Measurements from ENCODE around the gene ZNF790.

The ZNF790 gene

DNA sequence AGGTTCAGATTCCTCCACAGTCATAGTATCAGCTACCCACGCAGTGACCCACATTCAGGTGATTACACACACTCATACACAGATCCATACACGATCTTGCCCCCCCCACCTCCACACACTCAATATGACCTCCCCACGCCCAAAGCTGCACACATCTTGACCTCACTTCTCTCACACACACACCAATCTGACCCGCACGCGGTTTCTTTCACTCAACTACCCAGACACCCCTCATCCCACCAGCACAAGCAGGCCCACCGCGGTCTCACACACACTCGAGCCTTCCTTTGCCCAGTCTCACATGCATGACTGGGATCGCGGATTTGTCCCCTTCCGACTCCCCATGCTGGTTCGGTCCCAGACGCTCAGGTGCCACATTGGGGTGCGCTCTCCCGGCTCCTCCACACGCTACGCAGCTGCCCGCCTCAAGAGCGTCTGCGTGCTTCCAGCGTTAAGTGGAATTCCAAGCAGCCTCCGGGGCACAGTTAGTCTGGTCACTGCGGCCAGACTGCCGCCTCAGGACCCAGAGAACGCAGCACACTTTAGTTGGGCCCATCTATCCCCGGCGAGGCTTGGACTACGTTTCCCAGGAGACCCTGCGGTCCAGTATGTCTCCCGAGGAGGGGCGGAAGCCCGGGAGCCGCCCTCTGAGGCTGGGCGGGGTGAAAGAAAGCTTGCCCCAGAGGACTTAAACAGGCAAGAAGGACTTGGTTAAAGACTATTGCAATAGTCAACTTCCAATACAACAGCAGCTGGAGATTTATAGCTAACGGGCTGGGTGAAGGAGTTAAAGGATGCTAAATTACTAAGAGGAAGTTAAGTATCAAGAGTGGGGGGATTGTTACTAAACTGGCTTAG, 11.7 kb upstream of the ZNF790 start:
- H3K4me3 ChIP-seq (ENCODE audit: low read depth, low read length) = peak overlapping the region; percentile 100
- CTCF ChIA-PET = interaction anchor here (1.5 kb wide), 1 partner anchor 67 kb away, joined by 3 read pairs; no protein-coding TSS in a partner anchor

DNA sequence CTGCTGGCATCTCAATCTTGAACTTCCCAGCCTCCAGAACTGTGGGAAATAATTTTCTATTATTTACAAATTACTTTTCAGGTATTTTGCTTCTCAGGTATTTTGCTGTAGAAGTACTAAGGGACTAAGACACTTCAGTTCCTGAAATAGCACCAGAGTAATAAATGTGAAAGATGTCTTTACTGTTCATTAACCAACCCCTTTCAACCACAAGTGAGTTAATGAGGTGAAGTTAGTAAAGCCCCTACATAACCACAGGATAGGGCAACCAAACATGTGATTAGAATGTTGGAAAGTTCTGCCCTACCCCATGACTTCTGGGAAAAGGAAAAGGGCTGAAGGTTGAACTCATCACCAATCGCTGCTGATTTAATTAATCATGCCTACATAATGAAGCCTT, 9.8 kb upstream of the ZNF790 start:
- ChIA-PET CTCF (no interaction called here), POLR2A (no interaction called here)
- TF ChIP-seq, protein P1, sequence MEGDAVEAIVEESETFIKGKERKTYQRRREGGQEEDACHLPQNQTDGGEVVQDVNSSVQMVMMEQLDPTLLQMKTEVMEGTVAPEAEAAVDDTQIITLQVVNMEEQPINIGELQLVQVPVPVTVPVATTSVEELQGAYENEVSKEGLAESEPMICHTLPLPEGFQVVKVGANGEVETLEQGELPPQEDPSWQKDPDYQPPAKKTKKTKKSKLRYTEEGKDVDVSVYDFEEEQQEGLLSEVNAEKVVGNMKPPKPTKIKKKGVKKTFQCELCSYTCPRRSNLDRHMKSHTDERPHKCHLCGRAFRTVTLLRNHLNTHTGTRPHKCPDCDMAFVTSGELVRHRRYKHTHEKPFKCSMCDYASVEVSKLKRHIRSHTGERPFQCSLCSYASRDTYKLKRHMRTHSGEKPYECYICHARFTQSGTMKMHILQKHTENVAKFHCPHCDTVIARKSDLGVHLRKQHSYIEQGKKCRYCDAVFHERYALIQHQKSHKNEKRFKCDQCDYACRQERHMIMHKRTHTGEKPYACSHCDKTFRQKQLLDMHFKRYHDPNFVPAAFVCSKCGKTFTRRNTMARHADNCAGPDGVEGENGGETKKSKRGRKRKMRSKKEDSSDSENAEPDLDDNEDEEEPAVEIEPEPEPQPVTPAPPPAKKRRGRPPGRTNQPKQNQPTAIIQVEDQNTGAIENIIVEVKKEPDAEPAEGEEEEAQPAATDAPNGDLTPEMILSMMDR (IDR thresholded peaks at IDR 0.05; ENCODE audit: insufficient read depth, low read length, missing control alignments) = no peak
- DNase-seq (ENCODE audit: low read depth, low spot score) = no peak
- H3K4me3 ChIP-seq (ENCODE audit: low read depth, low read length) = no peak overlapping the region

More for the DNA sequence above, 11.7 kb upstream of the ZNF790 start:
- TF ChIP-seq, protein P1 (IDR thresholded peaks at IDR 0.05; ENCODE audit: insufficient read depth, low read length, missing control alignments) = no peak
- POLR2A ChIA-PET = interaction anchor here (0.6 to 2.2 kb wide), 3 partner anchors 12 to 532 kb away, joined by 3 to 29 read pairs (median 3); partner anchors contain the start of gene ZNF790
- DNase-seq (ENCODE audit: low read depth, low spot score) = peak; percentile 29

DNA sequence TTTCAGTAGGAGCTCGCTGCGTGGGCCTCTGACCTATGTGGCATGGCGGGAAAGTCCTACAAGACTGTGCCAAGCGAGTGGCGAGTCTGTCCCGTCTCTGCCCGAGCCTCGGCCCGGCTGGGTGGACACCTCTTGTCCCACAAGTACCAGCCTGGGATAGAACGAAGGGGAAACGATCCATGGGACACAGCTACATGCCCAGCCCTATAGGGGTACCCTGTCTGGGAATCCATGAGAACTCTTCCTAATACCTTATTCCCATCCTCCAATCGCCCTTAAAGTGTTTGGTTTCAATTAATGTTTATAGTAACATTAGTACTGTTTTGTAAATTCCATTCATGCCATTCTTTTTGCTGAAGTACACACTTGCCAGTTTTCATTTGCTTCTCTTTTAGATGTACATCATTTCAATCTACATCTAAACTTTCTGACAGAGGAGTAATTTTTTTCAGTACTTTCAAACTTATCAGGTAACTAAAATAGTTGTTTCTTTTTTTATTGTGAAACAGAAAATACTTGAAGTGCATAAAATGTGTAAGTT, 667 bp upstream of the ZNF790 start:
- POLR2A ChIA-PET = interaction anchor here (0.7 to 2.0 kb wide), 3 partner anchors 11 to 532 kb away, joined by 3 to 29 read pairs (median 4); partner anchors contain the start of genes ZNF345, ZNF527 and ZNF850
- no peak for DNase-seq (ENCODE audit: low read depth, low spot score)
- peak overlapping the region; percentile 87 for H3K4me3 ChIP-seq (ENCODE audit: low read depth, low read length)
- CTCF ChIA-PET = interaction anchor here (1.1 kb wide), 1 partner anchor 24 kb away, joined by 3 read pairs; no protein-coding TSS in a partner anchor
- TF ChIP-seq, protein P1 (IDR thresholded peaks at IDR 0.05; ENCODE audit: insufficient read depth, low read length, missing control alignments) = no peak

DNA sequence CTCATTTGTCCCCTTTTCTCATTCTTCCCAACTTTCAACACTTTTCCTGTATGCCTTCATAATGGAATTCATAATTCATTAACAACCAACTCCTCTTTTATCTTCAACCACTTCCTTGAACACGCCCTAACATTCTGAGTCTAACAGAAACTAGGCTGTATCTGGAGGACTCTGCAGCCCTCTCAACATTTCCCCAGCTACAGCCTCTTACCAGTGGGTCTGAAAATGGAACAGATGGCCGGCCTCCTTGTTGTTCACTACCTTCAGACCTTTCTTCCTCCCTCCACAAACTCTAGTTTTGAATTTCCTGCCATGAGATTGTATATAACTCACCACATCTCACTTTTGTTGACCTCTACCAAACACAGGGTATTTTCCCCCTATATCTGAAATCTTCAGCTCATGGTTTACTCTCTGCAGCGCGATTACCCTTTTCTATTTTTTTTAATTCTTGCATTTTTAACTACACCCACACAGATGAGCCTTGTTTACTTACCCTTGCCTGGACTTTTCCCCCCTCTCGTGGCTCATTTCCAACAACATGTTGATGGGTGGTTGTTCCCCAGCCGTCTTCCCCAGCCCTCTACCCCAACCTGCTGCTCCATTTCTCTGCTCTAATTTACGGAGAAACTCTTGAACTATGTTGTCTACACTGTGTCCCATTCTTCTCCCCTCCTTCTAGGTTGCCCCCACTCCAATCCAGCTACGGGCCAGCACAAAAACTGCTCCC, 846 bp downstream of the ZNF790 start:
- no peak for DNase-seq (ENCODE audit: low read depth, low spot score)
- POLR2A ChIA-PET = interaction anchor here (0.6 to 2.0 kb wide), 4 partner anchors 8 to 652 kb away, joined by 3 to 29 read pairs (median 4); partner anchors contain the start of genes ZNF260 and ZNF345
- TF ChIP-seq, protein P1 (IDR thresholded peaks at IDR 0.05; ENCODE audit: insufficient read depth, low read length, missing control alignments) = no peak
- peak overlapping the region; percentile 87 for H3K4me3 ChIP-seq (ENCODE audit: low read depth, low read length)
- CTCF ChIA-PET = interaction anchor here (1.3 kb wide), 1 partner anchor 136 kb away, joined by 3 read pairs; no protein-coding TSS in a partner anchor

DNA sequence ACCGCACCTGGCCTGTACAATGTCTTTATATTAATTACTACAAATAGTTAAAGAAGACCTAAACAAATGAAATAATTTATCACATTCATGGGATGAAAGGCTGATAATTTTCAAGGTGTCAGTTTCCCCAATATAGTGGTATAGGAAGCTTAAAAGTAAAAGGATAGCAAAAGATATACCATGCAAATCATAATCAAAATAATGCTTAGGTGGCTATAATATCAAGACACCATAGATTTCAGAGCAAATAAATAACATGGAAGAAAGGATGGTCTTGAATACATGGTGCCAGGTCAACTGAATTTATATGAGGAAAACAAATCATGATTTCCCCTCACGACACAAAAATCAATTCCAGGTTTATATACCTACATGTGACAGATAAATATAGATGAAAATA, 4.8 kb downstream of the ZNF790 start:
- ChIA-PET CTCF (no interaction called here), POLR2A (no interaction called here)
- H3K4me3 ChIP-seq (ENCODE audit: low read depth, low read length) = no peak overlapping the region
- TF ChIP-seq, protein P1 (IDR thresholded peaks at IDR 0.05; ENCODE audit: insufficient read depth, low read length, missing control alignments) = no peak
- no peak for DNase-seq (ENCODE audit: low read depth, low spot score)

Measured in AG04449 (cell line).